Liver (tissue), 9 donors: Measurements from ENCODE around the gene HSPA2. TPM values are rescaled to one million over a fixed set of nuclear protein-coding genes. Genes with fewer than 3 reads are reported as not detected.

Experiments
- DNase-seq: peaks from one replicate; pipeline ENCODE4 v3.0.0-alpha.2; 2017; ENCODE audit warnings: low spot score
- H3K27ac ChIP-seq, 2 donors: one replicate each; pipeline ENCODE4 v1.7.0; 2013; ENCODE audit warnings: inconsistent platforms in 2 of 2, low read length in 2 of 2, control low read depth in 1 of 2, low read depth in 1 of 2, mild to moderate bottlenecking in 1 of 2
- H3K27me3 ChIP-seq, 4 donors: one replicate each; pipeline versions ENCODE4 v1.6.1 to v1.7.0; 2013; ENCODE audit warnings: low read length in 3 of 4, inconsistent platforms in 1 of 4, mild to moderate bottlenecking in 1 of 4, moderate library complexity in 1 of 4; ENCODE audit not compliant: control insufficient read depth in 4 of 4, insufficient read depth in 4 of 4
- H3K36me3 ChIP-seq, 4 donors: one replicate each; pipeline versions ENCODE4 v1.6.1 to v1.7.0; 2013; ENCODE audit warnings: low read length in 3 of 4, mild to moderate bottlenecking in 3 of 4, low read depth in 1 of 4, moderate library complexity in 1 of 4; ENCODE audit not compliant: control insufficient read depth in 4 of 4, insufficient read depth in 3 of 4
- H3K4me1 ChIP-seq, 4 donors: one replicate each; pipeline versions ENCODE4 v1.6.1 to v1.7.0; 2013; ENCODE audit warnings: low read length in 3 of 4, mild to moderate bottlenecking in 3 of 4, moderate library complexity in 1 of 4; ENCODE audit not compliant: control insufficient read depth in 4 of 4, insufficient read depth in 4 of 4
- H3K4me3 ChIP-seq, 3 donors: one replicate each; pipeline versions ENCODE4 v1.6.1 to v1.7.0; 2013; ENCODE audit warnings: low read length in 3 of 3, control low read depth in 1 of 3, low read depth in 1 of 3, mild to moderate bottlenecking in 1 of 3
- H3K9ac ChIP-seq, 2 donors: one replicate each; pipeline ENCODE4 v1.7.0; 2013; ENCODE audit warnings: low read length in 2 of 2, mild to moderate bottlenecking in 2 of 2, moderate library complexity in 2 of 2, control low read depth in 1 of 2, low read depth in 1 of 2
- H3K9me3 ChIP-seq, 4 donors: one replicate each; pipeline versions ENCODE4 v1.6.1 to v1.7.0; 2013; ENCODE audit warnings: low read length in 3 of 4; ENCODE audit not compliant: control insufficient read depth in 4 of 4
- ATF3 ChIP-seq: IDR thresholded peaks from 2 replicates; pipeline ENCODE4 v1.6.1; 2016; ENCODE audit warnings: antibody characterized with exemption
- CTCF ChIP-seq: fragments of 150-350 bp; IDR thresholded peaks from 2 replicates; pipeline ENCODE4 v1.5.1; 2017; ENCODE audit warnings: improper control_type of control experiment, low read depth, low read length; ENCODE audit not compliant: missing input control
- EGR1 ChIP-seq, 2 donors: IDR thresholded peaks; 2 replicates each; pipeline ENCODE4 v1.6.1; 2016 to 2018; ENCODE audit warnings: antibody characterized with exemption in 2 of 2, low read depth in 2 of 2
- FOXA2 ChIP-seq: IDR thresholded peaks from 2 replicates; pipeline ENCODE4 v1.6.1; 2016; ENCODE audit warnings: antibody characterized with exemption
- GABPA ChIP-seq, 2 donors: IDR thresholded peaks in 1 of 2; conservative IDR thresholded peaks in 1 of 2; 2 replicates each; pipeline ENCODE4 v1.6.1; 2016; ENCODE audit warnings: antibody characterized with exemption in 2 of 2, mild to moderate bottlenecking in 1 of 2, moderate library complexity in 1 of 2
- HNF4A ChIP-seq, 2 donors: conservative IDR thresholded peaks; 2 replicates each; pipeline ENCODE4 v1.6.1; 2016; ENCODE audit warnings: antibody characterized with exemption in 2 of 2, mild to moderate bottlenecking in 2 of 2
- HNF4G ChIP-seq: IDR thresholded peaks from 2 replicates; pipeline ENCODE4 v1.6.1; 2016; ENCODE audit warnings: antibody characterized with exemption
- JUND ChIP-seq, 2 donors: IDR thresholded peaks; 2 replicates each; pipeline ENCODE4 v1.6.1; 2016; ENCODE audit warnings: antibody characterized with exemption in 2 of 2
- MAX ChIP-seq: IDR thresholded peaks from 2 replicates; pipeline ENCODE4 v1.6.1; 2016; ENCODE audit warnings: antibody characterized with exemption
- NR2F2 ChIP-seq: IDR thresholded peaks from 2 replicates; pipeline ENCODE4 v1.6.1; 2016; ENCODE audit warnings: antibody characterized with exemption
- RAD21 ChIP-seq, 2 donors: IDR thresholded peaks; 2 replicates each; pipeline ENCODE4 v1.6.1; 2016; ENCODE audit warnings: antibody characterized with exemption in 2 of 2, mild to moderate bottlenecking in 2 of 2
- REST ChIP-seq: IDR thresholded peaks from 2 replicates; pipeline ENCODE4 v1.6.1; 2016; ENCODE audit warnings: antibody characterized with exemption, mild to moderate bottlenecking
- RXRA ChIP-seq, 2 donors: IDR thresholded peaks; 2 replicates each; pipeline ENCODE4 v1.6.1; 2017 to 2018; ENCODE audit warnings: antibody characterized with exemption in 2 of 2, mild to moderate bottlenecking in 1 of 2
- SP1 ChIP-seq: IDR thresholded peaks from 2 replicates; pipeline ENCODE4 v1.6.1; 2018; ENCODE audit warnings: antibody characterized with exemption, mild to moderate bottlenecking
- TAF1 ChIP-seq: conservative IDR thresholded peaks from 2 replicates; pipeline ENCODE4 v1.6.1; 2016; ENCODE audit warnings: antibody characterized with exemption, mild to moderate bottlenecking
- YY1 ChIP-seq: IDR thresholded peaks from 2 replicates; pipeline ENCODE4 v1.6.1; 2016; ENCODE audit warnings: antibody characterized with exemption, mild to moderate bottlenecking
- ZBTB33 ChIP-seq: IDR thresholded peaks from 2 replicates; pipeline ENCODE4 v1.6.1; 2016; ENCODE audit warnings: antibody characterized with exemption
- WGBS: extraction: QIAGEN DNeasy Blood & Tissue Kit; methylation state at CpG from one replicate; pipeline ENCODE4 v1.1.7; 2013; 5-methylcytosine and 5-hydroxymethylcytosine counted together
- polyA plus RNA-seq, 2 donors: library from polyadenylated mRNA; stranded (reverse) in 1 of 2; unstranded in 1 of 2; fragments of 200-250 nt in 1 of 2; fragments of >200 nt in 1 of 2; fragmentation: Nextera tagmentation in 1 of 2; extraction: Ambion mirVana in 1 of 2; gene quantifications; one replicate each; pipeline versions ENCODE4 v1.2.1 to v1.2.3, GENCODE V29; 2013 to 2015
- total RNA-seq, 2 donors: library from RNA; depleted of rRNA; stranded (reverse); fragments of >200 nt; gene quantifications; one replicate each; pipeline ENCODE4 v1.2.3, GENCODE V29; 2014
- donor health status: healthy.
- donor health status: healthy.
- donor health status: healthy.
- donor health status: healthy.
- donor health status: healthy.

The HSPA2 gene
- total and polyA plus RNA-seq, 4 donors, result 1.2 to 5.6 (median 4.1) TPM

- no peak for TF ChIP-seq RXRA (IDR thresholded peaks at IDR 0.05)
- TF ChIP-seq FOXA2, result no peak
- TF ChIP-seq RAD21 (IDR thresholded peaks at IDR 0.05), result no peak
Observed at GRCh38 chr14:64520699-64521098, 19.8 kb upstream of the HSPA2 start (continued).

- TF ChIP-seq GABPA (IDR thresholded peaks at IDR 0.05 in 1 of 2, conservative IDR thresholded peaks at IDR 0.05 in 1 of 2) (no peak), SP1 (no peak), ATF3 (no peak), NR2F2 (no peak), JUND (IDR thresholded peaks at IDR 0.05) (no peak), HNF4A (conservative IDR thresholded peaks at IDR 0.05) (no peak), RAD21 (IDR thresholded peaks at IDR 0.05) (no peak), YY1 (no peak), HNF4G (no peak), TAF1 (no peak), RXRA (IDR thresholded peaks at IDR 0.05) (no peak), MAX (no peak), REST (no peak)
- Histone ChIP-seq H3K36me3 (peaks cover 0 to 20% (median 9%) of the 10 kb centered on the region in 4 donors), H3K27me3 (no peaks in the 10 kb centered on the region), H3K9me3 (no peaks in the 10 kb centered on the region), H3K27ac (no peak overlapping the region), H3K9ac (no peak overlapping the region), H3K4me3 (no peak overlapping the region), H3K4me1 (peaks cover 0 to under 1% (median 0%) of the 10 kb centered on the region in 4 donors)
- 88% methylated on average over 9 of the region's 9 CpGs for WGBS
- DNase-seq, result no peak
Observed at GRCh38 chr14:64522591-64523355, 17.8 kb upstream of the HSPA2 start.

- Histone ChIP-seq H3K27ac (no peak overlapping the region), H3K4me3 (no peak overlapping the region), H3K27me3 (no peaks in the 10 kb centered on the region), H3K9me3 (no peaks in the 10 kb centered on the region), H3K36me3 (peaks cover 0 to 20% (median 9%) of the 10 kb centered on the region in 4 donors), H3K9ac (no peak overlapping the region), H3K4me1 (no peaks in the 10 kb centered on the region)
- WGBS, result over 99% methylated on average over 2 of the region's 2 CpGs
- no peak for DNase-seq
- TF ChIP-seq YY1 (no peak), REST (no peak), ATF3 (no peak), EGR1 (IDR thresholded peaks at IDR 0.05; ENCODE audit: low read depth in 2 of 2) (no peak), ZBTB33 (no peak), HNF4A (conservative IDR thresholded peaks at IDR 0.05) (no peak), FOXA2 (no peak), NR2F2 (no peak), JUND (IDR thresholded peaks at IDR 0.05) (no peak), RAD21 (IDR thresholded peaks at IDR 0.05) (no peak), TAF1 (no peak), SP1 (no peak), CTCF (no peak)
Observed at GRCh38 chr14:64525354-64525753, 15.2 kb upstream of the HSPA2 start.
